ENCODE results near the gene DYNLRB2.

GRCh38 chr16:80563066-80563465, 22.3 kb downstream of the DYNLRB2 start:
- no peak for TF ChIP-seq CTCF (IDR thresholded peaks at IDR 0.05; ENCODE audit: borderline replicate concordance, extremely low read depth, low read length, poor library complexity, severe bottlenecking)
- TF ChIP-seq EZH2 (IDR thresholded peaks at IDR 0.05; ENCODE audit: borderline replicate concordance, low read depth, low read length, severe bottlenecking): no peak

All from DND-41 (cell line).